SH-SY5Y (cell line): Measurements from ENCODE around the gene UVRAG.

ENCODE experiments used
- GATA2 ChIP-seq: IDR thresholded peaks from 2 replicates; pipeline ENCODE4 v1.6.1; 2011; ENCODE audit warnings: mild to moderate bottlenecking, low read depth, low read length
- GATA3 ChIP-seq: IDR thresholded peaks from 2 replicates; pipeline ENCODE4 v1.6.1; 2011; ENCODE audit warnings: low read depth, mild to moderate bottlenecking, low read length, moderate library complexity

DNA sequence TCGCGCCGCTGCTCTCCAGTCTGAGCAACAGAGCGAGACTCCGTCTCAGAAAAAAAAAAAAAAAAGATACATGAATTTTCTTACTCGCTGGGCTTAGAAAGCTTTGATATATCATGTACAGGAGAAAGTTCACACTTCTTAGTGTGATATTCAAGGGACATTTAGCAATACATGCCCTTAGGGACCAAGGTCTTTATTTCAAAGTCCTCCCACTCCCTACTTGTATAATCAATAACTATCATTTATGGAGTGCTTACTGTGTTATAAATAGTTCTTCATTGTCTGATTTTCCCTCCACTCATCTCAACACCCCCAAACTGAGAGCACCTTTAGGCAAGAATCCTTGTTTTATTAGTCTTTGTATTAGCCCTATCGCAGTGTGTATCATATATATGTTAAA lies 103.3 kb downstream of the UVRAG start:
- TF ChIP-seq GATA3 (no peak), GATA2 (no peak)
